Stimulated activated CD4-positive, alpha-beta T cell treated with anti-CD3 and anti-CD28 coated beads, Interleukin-12 subunit alpha, Interleukin-12 subunit beta, amount 100 ng/mL, for 24 hours (primary cell): ENCODE measurements around the gene PET100.

Experiments
- DNase-seq, 2 experiments: peaks; one replicate each; pipeline ENCODE4 v3.0.0-alpha.2; 2020; ENCODE audit warnings: low read depth in 2 of 2

PET100 gene

GRCh38 chr19:7679771-7680605, 50.4 kb downstream of the PET100 start:
- DNase-seq: no peak

DNA sequence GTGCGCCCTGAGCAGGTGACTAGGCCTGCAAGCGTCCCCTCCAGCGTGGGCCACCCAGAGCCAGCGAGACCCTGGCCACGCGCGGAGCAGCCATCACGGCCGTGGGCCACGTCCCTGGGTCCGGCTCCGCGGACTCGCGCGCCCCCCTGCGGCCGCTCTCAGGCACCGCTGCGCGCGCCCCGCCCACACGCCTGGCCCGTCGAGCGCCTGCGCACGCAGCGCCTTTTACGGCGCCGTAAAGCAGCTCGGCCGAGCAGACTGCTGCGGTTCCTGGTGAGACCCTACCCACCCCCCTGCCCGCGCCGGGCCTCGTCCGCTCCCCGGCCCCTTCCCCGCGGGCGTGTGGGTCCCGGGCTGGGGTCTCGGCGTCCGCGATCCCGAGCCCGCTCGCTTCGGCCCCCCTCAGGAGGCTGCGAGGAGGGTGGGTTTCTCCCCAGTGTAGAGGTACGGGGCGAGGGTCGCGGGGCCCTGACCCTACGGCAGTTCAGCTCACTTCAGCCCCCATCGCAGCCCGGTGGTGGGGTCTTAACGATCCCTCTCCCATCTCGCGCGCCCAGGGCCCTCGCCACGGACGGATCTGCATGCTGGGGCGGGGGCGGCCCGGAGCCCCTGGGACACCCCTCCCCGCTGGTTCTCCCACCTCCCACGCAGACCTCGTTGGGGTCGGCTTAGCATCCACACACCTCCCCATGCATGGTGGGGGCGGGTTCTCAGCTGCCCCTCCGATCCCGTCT, 51.2 kb downstream of the PET100 start, which contains the start of gene TRAPPC5:
Gene TRAPPC5 (plus strand): TSS at position 228 of the 734 bp plus-strand sequence. CDS start 1,421 bp downstream, outside the sequence.
- peak; percentile 67 to 75 for DNase-seq
